ENCODE results near the gene CASP7.

- TF ChIP-seq GATA2 (IDR thresholded peaks at IDR 0.05; ENCODE audit: low read depth, low read length) (no peak), GATA3 (IDR thresholded peaks at IDR 0.05; ENCODE audit: low read depth, low read length) (no peak)
Observed at GRCh38 chr10:113666682-113667252, 12.9 kb upstream of the CASP7 start.
